ENCODE data around the gene TSPAN14.

The TSPAN14 gene, protein sequence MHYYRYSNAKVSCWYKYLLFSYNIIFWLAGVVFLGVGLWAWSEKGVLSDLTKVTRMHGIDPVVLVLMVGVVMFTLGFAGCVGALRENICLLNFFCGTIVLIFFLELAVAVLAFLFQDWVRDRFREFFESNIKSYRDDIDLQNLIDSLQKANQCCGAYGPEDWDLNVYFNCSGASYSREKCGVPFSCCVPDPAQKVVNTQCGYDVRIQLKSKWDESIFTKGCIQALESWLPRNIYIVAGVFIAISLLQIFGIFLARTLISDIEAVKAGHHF

DNA sequence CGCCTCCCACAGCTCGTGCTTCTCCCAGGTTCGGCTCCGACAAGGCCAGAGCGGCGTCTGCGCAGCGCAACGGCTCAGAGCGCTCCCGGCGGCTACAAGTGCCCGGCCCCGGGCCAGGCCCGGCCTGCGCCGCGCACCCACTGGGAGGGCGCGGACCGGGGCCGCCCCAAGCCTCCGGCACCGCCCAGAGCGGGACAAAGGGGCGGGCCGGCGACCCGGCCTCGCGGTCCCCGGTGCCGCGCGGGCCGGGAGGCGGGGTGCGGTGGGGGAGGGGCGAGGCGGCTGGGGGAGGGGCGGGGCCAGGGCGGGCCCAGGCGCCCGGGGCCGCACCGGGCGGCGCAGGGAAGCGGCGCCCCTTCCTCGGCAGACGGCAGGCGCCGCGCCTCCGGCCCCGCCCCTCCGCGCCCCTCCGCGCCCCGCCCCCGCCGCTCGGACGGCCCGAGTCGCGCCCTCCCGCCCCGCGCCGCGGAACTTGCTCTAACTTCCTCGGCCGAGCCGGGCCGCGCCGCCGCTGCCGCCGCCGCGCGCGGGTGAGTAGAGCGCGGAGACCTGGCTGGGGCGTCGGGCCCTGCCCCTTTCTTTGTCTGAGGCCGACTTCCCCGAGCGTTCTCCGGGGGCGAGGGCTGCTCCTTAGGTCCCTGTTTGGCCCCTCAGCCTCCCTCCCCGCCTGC, at the start of gene TSPAN14:
Gene TSPAN14 (plus strand): TSS at position 469 of the 671 bp plus-strand sequence. CDS start 34,924 bp downstream, outside the sequence.
- no peaks in the 10 kb centered on the region for H3K9me3 ChIP-seq (ENCODE audit: control insufficient read depth, low read depth, low read length)

DNA sequence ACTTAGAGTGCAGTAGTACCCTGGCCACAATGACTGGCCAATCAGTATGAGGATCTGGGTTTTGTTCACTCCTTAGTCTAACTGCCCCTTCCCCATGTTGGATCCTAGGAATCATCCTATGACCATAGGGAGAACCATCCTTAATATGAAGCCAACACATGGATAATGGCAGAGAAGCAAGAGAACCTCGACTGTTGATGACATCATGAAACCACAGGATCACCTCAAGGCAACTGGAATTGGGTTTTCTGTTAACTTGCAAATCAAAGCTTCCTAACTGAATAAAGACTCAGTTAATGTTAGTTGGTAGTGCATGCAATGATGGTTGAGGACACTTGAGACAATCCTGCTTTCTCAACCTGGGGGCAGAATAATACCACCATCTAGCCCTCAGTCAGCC, 49.1 kb upstream of the TSPAN14 start:
- H3K27ac ChIP-seq (ENCODE audit: low read length) = no peak overlapping the region
- H3K9me3 ChIP-seq (ENCODE audit: control insufficient read depth, low read depth, low read length) = no peaks in the 10 kb centered on the region
- no peak overlapping the region for H3K9ac ChIP-seq (ENCODE audit: low read length)
- peaks cover 7% of the 10 kb centered on the region for H3K4me1 ChIP-seq (ENCODE audit: control insufficient read depth, low read depth, low read length)
- no peak overlapping the region for H3K4me3 ChIP-seq (ENCODE audit: low read length)
- H3K36me3 ChIP-seq (ENCODE audit: control insufficient read depth, low read depth, low read length) = no peaks in the 10 kb centered on the region
- H3K27me3 ChIP-seq (ENCODE audit: control insufficient read depth, insufficient read depth, low read length) = peaks cover 22% of the 10 kb centered on the region

More for the DNA sequence above, at the start of gene TSPAN14:
- Histone ChIP-seq H3K4me1 (ENCODE audit: control insufficient read depth, low read depth, low read length) (peaks cover 27% of the 10 kb centered on the region), H3K27ac (ENCODE audit: low read length) (peak within 1 kb of the TSS; percentile 22), H3K4me3 (ENCODE audit: low read length) (peak within 1 kb of the TSS; percentile 88), H3K27me3 (ENCODE audit: control insufficient read depth, insufficient read depth, low read length) (peaks cover 15% of the 10 kb centered on the region), H3K9ac (ENCODE audit: low read length) (peak within 1 kb of the TSS; percentile 92), H3K36me3 (ENCODE audit: control insufficient read depth, low read depth, low read length) (no peaks in the 10 kb centered on the region)

DNA sequence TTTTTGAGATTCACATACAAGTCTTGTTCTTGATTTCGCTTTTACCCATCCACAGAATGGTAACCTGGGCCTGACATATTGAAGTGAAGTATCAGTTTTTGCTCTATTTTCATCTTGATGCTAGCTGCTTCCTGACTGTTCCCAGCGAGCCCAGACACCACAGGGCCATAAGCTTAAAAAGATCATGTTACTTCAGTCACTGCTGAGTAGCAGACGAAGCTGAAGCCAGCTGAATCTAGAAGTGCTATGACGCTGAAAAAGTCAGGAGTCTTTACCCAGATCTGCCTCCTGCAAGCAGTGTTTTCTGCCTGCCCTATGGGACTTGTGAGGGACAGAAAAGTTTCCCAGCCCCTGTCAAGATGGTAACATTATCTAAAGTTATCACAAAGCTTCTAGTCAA, 48.5 kb upstream of the TSPAN14 start:
- Histone ChIP-seq H3K9me3 (ENCODE audit: control insufficient read depth, low read depth, low read length) (no peaks in the 10 kb centered on the region), H3K36me3 (ENCODE audit: control insufficient read depth, low read depth, low read length) (no peaks in the 10 kb centered on the region), H3K4me1 (ENCODE audit: control insufficient read depth, low read depth, low read length) (peaks cover 7% of the 10 kb centered on the region), H3K4me3 (ENCODE audit: low read length) (no peak overlapping the region), H3K27me3 (ENCODE audit: control insufficient read depth, insufficient read depth, low read length) (peaks cover 22% of the 10 kb centered on the region), H3K9ac (ENCODE audit: low read length) (no peak overlapping the region), H3K27ac (ENCODE audit: low read length) (no peak overlapping the region)

DNA sequence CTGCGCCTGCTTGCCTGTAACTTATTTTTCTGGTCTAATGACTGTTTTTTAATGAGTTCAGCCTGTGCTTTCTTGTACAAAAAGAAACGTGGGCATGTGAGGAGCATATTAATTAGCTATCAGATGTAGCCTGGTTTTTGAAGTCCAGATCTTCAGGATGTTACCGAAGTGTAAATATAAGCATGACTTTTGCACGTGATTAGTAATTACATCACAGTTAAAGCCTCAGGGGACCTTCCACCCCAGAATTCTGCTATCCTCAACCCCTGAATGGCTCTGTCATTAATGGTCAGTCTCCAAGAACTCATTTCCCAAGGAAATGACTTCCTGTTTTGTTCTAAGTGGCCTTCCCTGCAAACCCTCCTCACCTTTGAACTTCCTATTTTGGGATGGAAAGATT, 47.9 kb upstream of the TSPAN14 start:
- Histone ChIP-seq H3K4me3 (ENCODE audit: low read length) (no peak overlapping the region), H3K9me3 (ENCODE audit: control insufficient read depth, low read depth, low read length) (no peaks in the 10 kb centered on the region), H3K36me3 (ENCODE audit: control insufficient read depth, low read depth, low read length) (no peaks in the 10 kb centered on the region), H3K9ac (ENCODE audit: low read length) (no peak overlapping the region), H3K27ac (ENCODE audit: low read length) (no peak overlapping the region), H3K4me1 (ENCODE audit: control insufficient read depth, low read depth, low read length) (peaks cover 7% of the 10 kb centered on the region), H3K27me3 (ENCODE audit: control insufficient read depth, insufficient read depth, low read length) (peaks cover 22% of the 10 kb centered on the region)

DNA sequence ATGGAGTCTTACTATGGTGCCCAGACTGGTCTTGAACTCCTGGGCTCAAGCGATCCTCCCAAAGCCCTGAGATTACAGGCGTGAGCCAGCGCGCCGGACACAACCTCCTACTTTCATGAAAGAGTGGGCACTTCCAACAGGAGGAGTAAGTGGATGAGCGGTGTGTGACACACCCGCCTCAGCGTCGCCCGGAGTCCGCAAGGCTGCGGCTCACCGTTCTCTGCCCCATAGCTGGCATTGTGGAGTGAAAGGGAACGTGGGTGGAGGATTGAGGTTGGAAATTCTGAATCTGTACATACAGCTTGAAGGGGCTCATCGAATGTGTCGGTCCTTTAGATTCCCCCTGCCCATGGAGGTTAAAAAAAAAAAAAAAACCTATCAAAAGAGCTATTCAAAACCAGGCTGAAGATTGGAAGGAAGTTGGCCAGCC, 46.3 kb upstream of the TSPAN14 start:
- H3K36me3 ChIP-seq (ENCODE audit: control insufficient read depth, low read depth, low read length) = no peaks in the 10 kb centered on the region
- H3K9ac ChIP-seq (ENCODE audit: low read length) = peak overlapping the region; percentile 73
- no peak overlapping the region for H3K27ac ChIP-seq (ENCODE audit: low read length)
- H3K4me1 ChIP-seq (ENCODE audit: control insufficient read depth, low read depth, low read length) = peaks cover 7% of the 10 kb centered on the region
- peak overlapping the region; percentile 80 for H3K4me3 ChIP-seq (ENCODE audit: low read length)
- H3K27me3 ChIP-seq (ENCODE audit: control insufficient read depth, insufficient read depth, low read length) = peaks cover 22% of the 10 kb centered on the region
- no peaks in the 10 kb centered on the region for H3K9me3 ChIP-seq (ENCODE audit: control insufficient read depth, low read depth, low read length)

DNA sequence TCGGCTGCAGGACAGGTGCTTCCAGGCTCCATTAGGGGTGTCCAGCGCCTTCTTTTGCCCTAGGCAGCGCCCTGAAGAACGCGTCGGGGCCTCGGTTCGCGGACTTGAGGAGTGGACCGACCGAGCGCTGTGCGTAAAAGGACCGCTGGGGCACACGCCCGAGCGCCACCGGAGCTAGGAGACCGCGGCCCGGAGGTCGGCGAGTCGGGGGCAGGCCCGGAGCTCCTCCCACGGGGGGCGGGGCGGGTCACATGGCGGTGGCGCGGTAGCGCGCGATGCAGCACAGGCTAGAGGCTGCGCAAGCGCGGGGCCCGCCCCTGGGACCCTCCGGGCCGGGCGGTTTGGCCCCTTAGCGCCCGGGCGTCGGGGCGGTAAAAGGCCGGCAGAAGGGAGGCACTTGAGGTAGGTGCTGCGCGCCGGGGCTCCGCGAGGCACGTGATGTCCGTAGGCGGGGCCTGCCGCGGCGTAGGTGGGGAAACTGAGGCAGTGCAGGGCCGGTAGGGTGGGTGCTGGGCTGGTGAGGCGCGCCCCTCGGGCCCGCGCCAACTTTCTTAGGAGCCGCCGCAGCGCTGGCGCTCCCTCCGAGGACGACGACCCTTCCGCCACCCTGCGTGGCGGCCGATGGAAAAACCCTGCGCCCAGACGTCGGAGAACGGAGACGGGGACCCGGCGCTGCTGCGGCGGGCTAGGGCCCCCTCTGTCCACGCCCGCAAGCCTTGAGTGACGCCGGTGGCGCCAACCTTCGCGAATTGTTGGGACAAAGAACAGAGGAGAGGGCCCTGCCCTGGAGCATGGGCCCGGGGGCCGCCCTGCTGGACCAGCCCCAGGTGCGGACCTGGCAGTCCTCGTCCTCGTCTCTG, 45.6 kb upstream of the TSPAN14 start, which contains the start of gene PRXL2A:
Gene PRXL2A (plus strand): TSS at position 310 of the 860 bp plus-strand sequence. CDS start 11,917 bp downstream, outside the sequence.
- peak within 1 kb of the TSS; percentile 73 for H3K9ac ChIP-seq (ENCODE audit: low read length)
- H3K4me3 ChIP-seq (ENCODE audit: low read length) = peak within 1 kb of the TSS; percentile 80
- H3K9me3 ChIP-seq (ENCODE audit: control insufficient read depth, low read depth, low read length) = no peaks in the 10 kb centered on the region
- H3K4me1 ChIP-seq (ENCODE audit: control insufficient read depth, low read depth, low read length) = peaks cover 11% of the 10 kb centered on the region
- no peak within 1 kb of the TSS for H3K27ac ChIP-seq (ENCODE audit: low read length)
- H3K27me3 ChIP-seq (ENCODE audit: control insufficient read depth, insufficient read depth, low read length) = peaks cover 22% of the 10 kb centered on the region
- H3K36me3 ChIP-seq (ENCODE audit: control insufficient read depth, low read depth, low read length) = no peaks in the 10 kb centered on the region

DNA sequence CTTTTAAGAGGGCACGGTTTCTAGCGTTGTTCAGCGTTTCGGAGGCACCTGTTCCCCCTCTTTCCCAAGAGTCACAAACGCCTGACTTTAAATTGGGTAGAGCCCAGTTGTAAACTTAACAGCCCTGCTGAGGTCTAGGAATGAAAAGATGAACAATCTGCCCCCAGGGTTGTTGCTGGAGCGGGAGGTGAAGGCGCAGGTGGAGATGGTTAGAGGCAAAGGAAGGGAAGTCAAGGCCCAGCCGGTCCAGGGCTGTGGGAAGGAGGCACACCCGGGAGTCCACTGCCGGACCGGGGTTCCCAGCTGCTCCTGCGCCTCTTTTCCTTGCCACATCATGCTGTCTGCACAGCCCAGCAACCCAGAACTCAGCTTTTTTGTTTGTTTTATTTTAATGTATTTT, 45.0 kb upstream of the TSPAN14 start:
- H3K4me1 ChIP-seq (ENCODE audit: control insufficient read depth, low read depth, low read length) = peaks cover 17% of the 10 kb centered on the region
- H3K9me3 ChIP-seq (ENCODE audit: control insufficient read depth, low read depth, low read length) = no peaks in the 10 kb centered on the region
- no peaks in the 10 kb centered on the region for H3K36me3 ChIP-seq (ENCODE audit: control insufficient read depth, low read depth, low read length)
- H3K9ac ChIP-seq (ENCODE audit: low read length) = peak overlapping the region; percentile 73
- peaks cover 22% of the 10 kb centered on the region for H3K27me3 ChIP-seq (ENCODE audit: control insufficient read depth, insufficient read depth, low read length)
- peak overlapping the region; percentile 80 for H3K4me3 ChIP-seq (ENCODE audit: low read length)
- H3K27ac ChIP-seq (ENCODE audit: low read length) = no peak overlapping the region

DNA sequence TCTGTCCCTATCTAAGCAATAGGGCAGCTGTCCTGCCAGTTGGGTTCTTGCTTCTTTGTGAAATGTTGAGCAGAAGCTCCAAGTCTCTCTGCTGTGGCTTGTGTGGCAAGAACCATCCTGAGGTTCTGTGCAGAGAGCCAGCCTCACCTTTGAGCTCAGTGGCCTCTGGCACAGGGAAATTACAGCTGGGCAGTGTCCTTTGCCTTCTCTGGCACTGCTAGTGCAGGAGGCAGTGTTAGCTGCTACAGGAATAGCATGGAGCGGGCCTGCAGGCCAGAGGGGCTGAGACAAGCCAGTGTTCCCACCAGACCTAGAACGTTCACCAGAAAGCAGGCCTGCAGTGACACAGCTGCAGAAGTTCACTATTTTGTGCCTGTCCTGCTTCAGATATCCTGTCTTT, 44.0 kb upstream of the TSPAN14 start:
- no peaks in the 10 kb centered on the region for H3K36me3 ChIP-seq (ENCODE audit: control insufficient read depth, low read depth, low read length)
- peaks cover 17% of the 10 kb centered on the region for H3K4me1 ChIP-seq (ENCODE audit: control insufficient read depth, low read depth, low read length)
- H3K9me3 ChIP-seq (ENCODE audit: control insufficient read depth, low read depth, low read length) = no peaks in the 10 kb centered on the region
- H3K9ac ChIP-seq (ENCODE audit: low read length) = no peak overlapping the region
- H3K27me3 ChIP-seq (ENCODE audit: control insufficient read depth, insufficient read depth, low read length) = peaks cover 22% of the 10 kb centered on the region
- peak overlapping the region; percentile 80 for H3K4me3 ChIP-seq (ENCODE audit: low read length)
- H3K27ac ChIP-seq (ENCODE audit: low read length) = no peak overlapping the region

DNA sequence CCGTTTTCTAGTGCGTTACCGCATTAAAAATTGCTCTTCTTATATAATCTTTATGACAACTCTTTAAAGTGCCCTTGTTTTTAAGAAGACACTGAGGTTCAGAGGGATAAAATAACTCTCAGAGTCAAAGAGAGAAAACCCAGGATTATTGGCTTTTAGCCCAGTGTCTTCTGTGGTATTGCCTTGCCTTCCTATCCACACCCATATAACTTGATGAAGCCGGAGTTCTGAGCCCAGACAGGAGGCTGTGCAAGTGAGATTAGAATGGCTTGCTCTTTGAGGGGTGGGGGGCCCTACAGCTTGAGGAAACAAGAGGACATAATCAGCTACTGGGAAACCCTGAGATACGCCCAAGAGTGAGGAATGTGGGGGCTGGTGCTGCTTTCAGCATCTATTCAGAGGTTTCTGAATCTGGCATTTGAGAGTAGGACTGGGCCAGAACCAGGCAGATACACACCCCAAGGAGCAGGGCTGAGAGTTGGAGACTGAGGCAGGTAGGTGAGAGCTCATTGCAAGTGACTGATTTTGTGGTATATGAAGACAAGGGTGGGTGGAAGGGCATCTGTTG, 43.4 kb upstream of the TSPAN14 start:
- Histone ChIP-seq H3K27ac (ENCODE audit: low read length) (no peak overlapping the region), H3K4me1 (ENCODE audit: control insufficient read depth, low read depth, low read length) (peaks cover 17% of the 10 kb centered on the region)

DNA sequence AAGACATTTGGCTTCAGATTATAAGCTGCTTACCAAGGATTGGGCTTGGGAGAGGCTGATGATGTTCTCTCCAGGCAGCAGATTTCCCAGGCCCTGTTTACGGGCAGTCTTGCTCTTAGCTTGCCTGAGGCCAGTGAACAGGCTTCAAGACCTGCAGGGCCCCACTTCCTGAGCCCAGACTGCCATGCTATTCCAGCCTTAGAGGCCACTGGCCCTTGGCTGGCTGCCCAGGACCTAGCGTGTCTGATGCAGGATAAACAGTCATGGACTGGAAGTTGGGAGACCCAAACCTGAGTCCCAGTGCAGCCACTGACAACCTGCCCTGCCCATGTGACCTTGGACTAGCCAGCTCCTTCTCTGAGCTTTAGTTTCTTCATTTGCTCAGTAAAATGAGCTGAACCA, 42.8 kb upstream of the TSPAN14 start:
- Histone ChIP-seq H3K9ac (ENCODE audit: low read length) (no peak overlapping the region), H3K27ac (ENCODE audit: low read length) (no peak overlapping the region), H3K4me3 (ENCODE audit: low read length) (no peak overlapping the region), H3K27me3 (ENCODE audit: control insufficient read depth, insufficient read depth, low read length) (peaks cover 32% of the 10 kb centered on the region), H3K4me1 (ENCODE audit: control insufficient read depth, low read depth, low read length) (peaks cover 23% of the 10 kb centered on the region), H3K36me3 (ENCODE audit: control insufficient read depth, low read depth, low read length) (no peaks in the 10 kb centered on the region), H3K9me3 (ENCODE audit: control insufficient read depth, low read depth, low read length) (no peaks in the 10 kb centered on the region)

More for the DNA sequence above, 43.4 kb upstream of the TSPAN14 start:
- peaks cover 26% of the 10 kb centered on the region for H3K27me3 ChIP-seq (ENCODE audit: control insufficient read depth, insufficient read depth, low read length)
- no peaks in the 10 kb centered on the region for H3K36me3 ChIP-seq (ENCODE audit: control insufficient read depth, low read depth, low read length)
- no peak overlapping the region for H3K9ac ChIP-seq (ENCODE audit: low read length)
- H3K4me3 ChIP-seq (ENCODE audit: low read length) = no peak overlapping the region
- no peaks in the 10 kb centered on the region for H3K9me3 ChIP-seq (ENCODE audit: control insufficient read depth, low read depth, low read length)

DNA sequence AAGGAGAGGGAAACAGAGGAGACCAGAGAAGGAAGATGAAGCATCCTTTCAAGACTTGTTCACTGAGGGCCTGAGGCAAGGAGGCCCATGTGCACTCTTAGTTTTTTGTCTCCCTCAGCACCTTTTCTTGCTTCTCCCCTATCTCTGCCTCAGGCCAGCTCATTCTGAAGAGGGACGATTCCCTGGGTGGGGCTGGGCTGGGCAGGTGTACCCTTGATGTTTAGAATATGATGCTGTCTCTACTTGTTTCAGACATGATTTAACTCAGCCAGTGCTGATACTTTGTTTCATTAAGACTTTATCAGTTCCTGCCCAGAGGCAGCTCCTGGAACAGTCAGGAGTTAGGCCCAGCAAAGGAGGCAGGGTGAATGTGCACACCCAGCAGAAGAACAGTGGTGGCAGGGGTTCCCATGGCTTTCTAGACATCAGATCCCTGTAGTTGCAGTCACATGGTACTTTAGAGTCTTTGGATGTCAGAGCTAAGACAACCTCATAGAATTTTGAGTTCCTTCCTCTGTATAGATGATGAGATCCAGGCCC, 42.4 kb upstream of the TSPAN14 start:
- Histone ChIP-seq H3K9ac (ENCODE audit: low read length) (no peak overlapping the region), H3K27ac (ENCODE audit: low read length) (no peak overlapping the region), H3K4me3 (ENCODE audit: low read length) (no peak overlapping the region), H3K9me3 (ENCODE audit: control insufficient read depth, low read depth, low read length) (no peaks in the 10 kb centered on the region), H3K4me1 (ENCODE audit: control insufficient read depth, low read depth, low read length) (peaks cover 28% of the 10 kb centered on the region), H3K27me3 (ENCODE audit: control insufficient read depth, insufficient read depth, low read length) (peaks cover 36% of the 10 kb centered on the region), H3K36me3 (ENCODE audit: control insufficient read depth, low read depth, low read length) (no peaks in the 10 kb centered on the region)
